Mesodermal cell (in vitro differentiated cells): ENCODE data around the gene MED12L.

Experiments
- H3K27ac ChIP-seq: 2 replicates; pipeline ENCODE4 v1.7.0; 2013; ENCODE audit warnings: mild to moderate bottlenecking, low read depth, low read length, moderate library complexity; ENCODE audit not compliant: severe bottlenecking
- H3K36me3 ChIP-seq: 2 replicates; pipeline ENCODE4 v1.7.1; 2013; ENCODE audit warnings: mild to moderate bottlenecking, low read length, moderate library complexity; ENCODE audit not compliant: control insufficient read depth, insufficient read depth
- H3K4me1 ChIP-seq: one replicate; pipeline ENCODE4 v1.7.1; 2013; ENCODE audit warnings: mild to moderate bottlenecking, low read length; ENCODE audit not compliant: insufficient read depth, control insufficient read depth, poor library complexity, severe bottlenecking
- H3K4me3 ChIP-seq: 2 replicates; pipeline ENCODE4 v1.7.0; 2013; ENCODE audit warnings: low read length, control low read depth, mild to moderate bottlenecking; ENCODE audit not compliant: insufficient read depth, poor library complexity, severe bottlenecking; ENCODE audit errors: extremely low read depth
- H3K9me3 ChIP-seq: 2 replicates; pipeline ENCODE4 v1.7.1; 2013; ENCODE audit warnings: mild to moderate bottlenecking, low read length, moderate library complexity; ENCODE audit not compliant: control insufficient read depth
- WGBS, 2 experiments: methylation state at CpG; one replicate each; pipeline ENCODE4 v1.1.5; 2013; ENCODE audit warnings: missing lambda C conversion rate in 2 of 2; ENCODE audit not compliant: insufficient coverage in 2 of 2; 5-methylcytosine and 5-hydroxymethylcytosine counted together

MED12L gene

GRCh38 chr3:151182349-151183079 is 97.0 kb downstream of the MED12L start:
- H3K4me1 ChIP-seq, result no peaks in the 10 kb centered on the region
- 78 to 86% methylated on average over 3 to 5 of the region's 5 CpGs for whole genome bisulfite sequencing, 2 experiments
- peaks cover 4% of the 10 kb centered on the region for H3K36me3 ChIP-seq
- H3K4me3 ChIP-seq, result no peak overlapping the region
- peak overlapping the region; percentile 11 for H3K27ac ChIP-seq
- H3K9me3 ChIP-seq, result no peaks in the 10 kb centered on the region

DNA sequence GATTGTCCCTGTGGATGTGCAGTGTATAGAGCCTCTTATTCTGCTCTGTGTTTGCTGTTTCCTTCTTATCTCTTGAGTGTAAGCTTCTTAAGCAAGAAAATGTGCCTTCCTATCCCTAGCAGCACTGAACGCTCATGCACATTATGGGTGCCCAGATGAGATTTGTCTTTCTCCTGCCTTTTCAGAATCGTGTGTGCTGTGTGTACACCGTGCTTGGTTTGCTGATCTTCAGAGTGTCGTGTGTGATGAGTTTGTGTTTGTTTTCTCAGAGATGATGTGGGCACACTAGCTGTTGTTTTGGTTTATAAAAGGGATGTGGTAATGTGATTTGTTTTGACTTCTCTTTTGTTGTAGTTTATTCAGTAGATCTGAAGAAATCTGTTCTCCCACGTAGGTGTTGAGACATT is 97.8 kb downstream of the MED12L start:
- Histone ChIP-seq H3K9me3 (no peaks in the 10 kb centered on the region), H3K36me3 (peaks cover 4% of the 10 kb centered on the region), H3K27ac (peak overlapping the region; percentile 11), H3K4me3 (no peak overlapping the region), H3K4me1 (no peaks in the 10 kb centered on the region)
- 89% methylated on average over 4 of the region's 5 CpGs; no CpG with 5 or more reads in 1 of the 2 experiments for WGBS, 2 experiments

- WGBS, 2 experiments, result no CpG with 5 or more reads among the region's 1 CpG
- no peak overlapping the region for H3K4me3 ChIP-seq
- no peak overlapping the region for H3K27ac ChIP-seq
- no peaks in the 10 kb centered on the region for H3K9me3 ChIP-seq
- H3K4me1 ChIP-seq, result no peaks in the 10 kb centered on the region
- peaks cover 7% of the 10 kb centered on the region for H3K36me3 ChIP-seq
Observed at GRCh38 chr3:151191095-151191494, 105.6 kb downstream of the MED12L start.

GRCh38 chr3:151192545-151192944 is 107.1 kb downstream of the MED12L start:
- Histone ChIP-seq H3K9me3 (no peaks in the 10 kb centered on the region), H3K27ac (no peak overlapping the region), H3K4me1 (no peaks in the 10 kb centered on the region), H3K4me3 (no peak overlapping the region), H3K36me3 (peaks cover 3% of the 10 kb centered on the region)
- 91 to 96% methylated on average over 4 of the region's 6 CpGs for WGBS, 2 experiments

- H3K36me3 ChIP-seq, result no peaks in the 10 kb centered on the region
- no peaks in the 10 kb centered on the region for H3K4me1 ChIP-seq
- no peaks in the 10 kb centered on the region for H3K9me3 ChIP-seq
- no peak overlapping the region for H3K27ac ChIP-seq
- H3K4me3 ChIP-seq, result no peak overlapping the region
- WGBS, 2 experiments, result no CpG with 5 or more reads among the region's 1 CpG
Observed at GRCh38 chr3:151195826-151196225, 110.4 kb downstream of the MED12L start.

GRCh38 chr3:151196434-151196833 is 111.0 kb downstream of the MED12L start:
- H3K4me1 ChIP-seq, result no peaks in the 10 kb centered on the region
- H3K9me3 ChIP-seq, result no peaks in the 10 kb centered on the region
- H3K4me3 ChIP-seq, result no peak overlapping the region
- H3K27ac ChIP-seq, result no peak overlapping the region
- no peaks in the 10 kb centered on the region for H3K36me3 ChIP-seq

DNA sequence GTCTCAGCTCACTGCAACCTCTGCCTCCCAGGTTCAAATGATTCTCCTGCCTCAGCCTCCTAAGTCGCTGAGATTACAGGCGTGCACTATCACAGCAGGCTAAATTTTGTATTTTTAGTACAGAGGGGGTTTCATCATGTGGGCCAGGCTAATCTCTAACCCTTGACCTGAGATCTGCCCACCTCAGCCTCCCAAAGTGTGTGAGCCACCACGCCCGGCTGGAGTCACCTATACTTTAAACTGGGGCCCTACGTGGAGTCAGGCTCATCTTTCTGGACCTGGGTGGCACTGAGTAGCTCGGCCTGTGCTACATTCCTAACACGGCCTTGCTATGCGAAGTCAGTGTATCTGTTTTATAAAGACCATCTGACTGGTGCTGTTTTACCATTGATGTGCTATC is 111.8 kb downstream of the MED12L start:
- Histone ChIP-seq H3K9me3 (no peaks in the 10 kb centered on the region), H3K4me3 (no peak overlapping the region), H3K36me3 (no peaks in the 10 kb centered on the region), H3K4me1 (no peaks in the 10 kb centered on the region), H3K27ac (no peak overlapping the region)
- WGBS, 2 experiments, result 95 to 96% methylated on average over 6 to 7 of the region's 8 CpGs

DNA sequence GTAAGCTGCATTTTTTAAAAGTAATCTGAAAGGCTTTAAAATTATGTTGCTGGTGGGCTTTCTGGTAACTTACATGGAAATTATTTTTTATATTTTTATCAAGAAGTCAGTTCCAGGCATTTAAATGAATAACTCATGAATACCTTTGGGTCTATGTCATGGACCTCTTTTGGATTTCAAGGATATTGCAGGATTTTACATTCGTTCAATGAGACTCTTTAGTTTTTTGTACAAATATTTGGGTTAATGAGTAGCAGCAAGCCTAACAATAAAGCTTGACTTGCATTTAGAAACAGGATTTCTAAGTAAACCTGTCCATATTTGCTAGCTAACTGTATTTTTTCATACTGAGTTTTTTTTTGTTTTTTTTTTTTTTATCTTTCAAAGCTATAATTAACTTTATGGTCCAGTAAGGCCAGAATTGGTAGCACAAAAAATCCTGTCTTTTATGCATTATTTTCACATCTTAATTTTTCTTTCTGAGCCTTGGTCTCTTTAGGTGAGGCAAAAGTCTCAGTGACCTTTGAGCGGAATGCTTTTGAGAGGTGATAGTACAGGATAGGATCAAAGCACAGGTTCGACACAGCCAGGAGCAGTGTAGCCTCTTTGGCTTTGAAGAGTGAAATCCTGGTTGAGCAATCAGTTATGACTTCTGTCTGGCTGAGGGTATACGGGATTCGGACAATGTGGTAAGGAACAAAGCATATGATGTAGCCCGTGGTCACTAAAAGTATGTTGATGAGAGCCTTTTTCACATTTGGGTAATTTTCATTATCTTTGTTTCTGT is 112.7 kb downstream of the MED12L start:
- 94 to 95% methylated on average over 5 to 6 of the region's 6 CpGs for WGBS, 2 experiments
- no peak overlapping the region for H3K4me3 ChIP-seq

DNA sequence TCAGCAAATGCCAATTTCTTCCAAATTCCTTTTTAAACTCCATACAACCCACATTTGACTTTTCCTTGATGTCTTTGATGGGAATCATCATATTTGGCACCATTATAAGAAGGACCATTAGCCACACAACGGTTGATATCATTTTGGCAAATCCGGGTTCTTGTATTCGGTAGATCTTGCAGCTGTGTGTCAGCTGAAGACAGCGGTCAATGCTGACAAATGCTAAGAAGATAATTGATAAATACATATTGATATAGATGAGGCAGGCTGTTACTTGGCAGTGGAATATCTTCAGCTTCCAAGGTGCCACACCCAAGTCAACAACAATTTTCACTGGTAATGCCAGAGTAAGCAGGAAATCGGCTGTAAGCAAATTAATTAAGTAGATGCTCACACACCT is 113.4 kb downstream of the MED12L start:
- Histone ChIP-seq H3K4me1 (no peaks in the 10 kb centered on the region), H3K9me3 (no peaks in the 10 kb centered on the region), H3K36me3 (no peaks in the 10 kb centered on the region), H3K27ac (no peak overlapping the region), H3K4me3 (no peak overlapping the region)
- WGBS, 2 experiments, result 75 to 100% methylated on average over 1 to 3 of the region's 5 CpGs

More for the DNA sequence above, 112.7 kb downstream of the MED12L start:
- Histone ChIP-seq H3K27ac (no peak overlapping the region), H3K9me3 (no peaks in the 10 kb centered on the region), H3K36me3 (no peaks in the 10 kb centered on the region), H3K4me1 (no peaks in the 10 kb centered on the region)

DNA sequence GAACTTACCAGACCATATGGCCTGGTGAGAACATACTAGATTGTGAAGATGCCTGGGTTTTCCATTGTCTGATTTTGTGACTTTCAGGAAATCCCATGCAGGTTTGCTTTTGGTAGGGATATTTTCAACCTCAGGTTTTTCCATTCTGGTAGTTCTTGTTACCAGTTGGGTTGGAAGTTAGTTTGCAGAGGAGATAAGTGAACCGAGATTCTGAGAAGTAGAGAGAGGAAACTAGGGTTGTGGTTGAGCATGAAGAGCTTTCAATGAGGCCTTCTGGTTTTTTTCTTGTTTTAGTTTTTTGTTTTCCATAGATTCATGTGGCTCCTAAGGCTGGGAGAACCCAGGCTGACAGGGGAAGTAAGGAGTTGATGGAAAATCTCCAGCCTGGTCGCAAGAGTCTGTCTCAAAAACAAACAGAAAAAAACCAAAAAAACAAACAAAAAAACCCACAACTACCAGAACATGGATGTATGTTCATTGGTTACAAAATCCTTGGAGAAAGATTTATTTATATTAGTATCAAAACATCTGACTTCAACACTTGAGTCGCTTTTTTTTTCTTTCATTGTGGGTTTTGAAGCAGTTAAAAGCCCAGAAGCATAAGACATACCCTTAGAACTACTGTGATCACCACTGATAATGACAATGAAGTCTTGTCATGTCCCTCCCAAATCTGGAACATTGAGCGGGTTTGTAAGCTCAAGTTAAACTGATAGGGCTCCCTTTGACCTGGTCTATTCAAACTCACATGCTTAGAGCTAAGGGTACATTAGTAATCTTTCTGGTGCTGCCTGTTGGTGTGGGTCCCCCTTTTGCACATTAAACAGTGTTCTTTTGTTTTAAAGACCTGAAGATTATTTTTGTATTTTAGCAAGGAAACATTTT is 114.3 kb downstream of the MED12L start:
- H3K9me3 ChIP-seq, result no peaks in the 10 kb centered on the region
- 100% methylated on average over 2 of the region's 4 CpGs; no CpG with 5 or more reads in 1 of the 2 experiments for WGBS, 2 experiments
- no peak overlapping the region for H3K27ac ChIP-seq
- H3K36me3 ChIP-seq, result no peaks in the 10 kb centered on the region
- no peak overlapping the region for H3K4me3 ChIP-seq
- no peaks in the 10 kb centered on the region for H3K4me1 ChIP-seq
